Psoas muscle (tissue), 8 donors: ENCODE data around the gene LURAP1L. TPM values are rescaled to one million over a fixed set of nuclear protein-coding genes. Genes with fewer than 3 reads are reported as not detected.

Source experiments
- ATAC-seq, 4 donors: fragments of 200-7000 bp; cut with Tn5 transposase; one replicate each; pipeline ENCODE4 v1.9.1; 2020; ENCODE audit warnings: moderate library complexity in 3 of 4, mild to moderate bottlenecking in 2 of 4
- DNase-seq, 2 donors: peaks; one replicate each; pipeline ENCODE4 v3.0.0-alpha.2; 2020
- H3K27ac ChIP-seq: fragments of 200-600 bp; one replicate; pipeline ENCODE4 v1.8.0; 2022
- H3K27me3 ChIP-seq, 3 donors: fragments of 200-600 bp in 1 of 3; one replicate each; pipeline versions ENCODE4 v1.6.1 to v1.8.0; 2013 to 2022; ENCODE audit warnings: low read length in 2 of 3, mild to moderate bottlenecking in 2 of 3, moderate library complexity in 1 of 3; ENCODE audit not compliant: insufficient read depth in 3 of 3
- H3K36me3 ChIP-seq, 2 donors: fragments of 200-600 bp in 1 of 2; one replicate each; pipeline versions ENCODE4 v1.6.1 to v1.8.0; 2013 to 2022; ENCODE audit warnings: low read depth in 1 of 2, mild to moderate bottlenecking in 1 of 2, moderate library complexity in 1 of 2; ENCODE audit not compliant: insufficient read depth in 1 of 2
- H3K4me1 ChIP-seq: fragments of 200-600 bp; one replicate; pipeline ENCODE4 v1.8.0; 2022
- H3K4me3 ChIP-seq: fragments of 200-600 bp; one replicate; pipeline ENCODE4 v1.8.0; 2022; ENCODE audit warnings: mild to moderate bottlenecking
- H3K9me3 ChIP-seq: fragments of 200-600 bp; one replicate; pipeline ENCODE4 v1.8.0; 2022
- CTCF ChIP-seq: fragments of 200-600 bp; IDR thresholded peaks from one replicate; pipeline ENCODE4 v1.8.0; 2022; ENCODE audit warnings: antibody characterized with exemption
- WGBS, 3 donors: extraction: QIAGEN DNeasy Blood & Tissue Kit; methylation state at CpG; one replicate each; pipeline versions ENCODE4 v1.1.6 to v1.1.7; 2013; 5-methylcytosine and 5-hydroxymethylcytosine counted together
- intact Hi-C, 2 donors: fragments of 100-400 bp; cut with DNase I; formaldehyde crosslinking; loops; one replicate each; pipeline versions ENCODE4 v1.11.0 to v1.14.2; 2022
- polyA plus RNA-seq, 3 donors: library from polyadenylated mRNA; stranded (reverse); fragments of 200-250 nt; gene quantifications; one replicate each; pipeline ENCODE4 v1.2.3, GENCODE V29; 2013
- total RNA-seq, 4 donors: library from RNA; stranded (reverse); fragmentation: NEBNext Ultra II Directional in 2 of 4; extraction: Animal tissue kit (Norgen Biotek cat#: 25700) in 2 of 4; gene quantifications; one replicate each; pipeline versions ENCODE4 v1.2.1 to v1.2.4, GENCODE V29; 2021 to 2023
- donor health status: healthy with polysubstance abuse.
- donor health status: DM: no; HTN: no; CAD: no; lungs with moderate emphysema.
- donor health status: Bipolar disorder and iron deficiency.
- donor health status: healthy.
- donor health status: DM: yes; HTN: yes; CAD: no.
- donor health status: DM: no; HTN: no; CAD: no.
- donor health status: DM: no; HTN: no; CAD: no.
- donor health status: DM: yes; HTN: yes; CAD: no.

The LURAP1L gene
- total and polyA plus RNA-seq, 7 donors, result 1.0 to 6.3 (median 2.5) TPM

GRCh38 chr9:12854221-12854620, 79.4 kb downstream of the LURAP1L start:
- Histone ChIP-seq H3K27ac (no peak overlapping the region), H3K27me3 (no peaks in the 10 kb centered on the region), H3K9me3 (no peaks in the 10 kb centered on the region), H3K36me3 (no peaks in the 10 kb centered on the region), H3K4me1 (no peaks in the 10 kb centered on the region), H3K4me3 (no peak overlapping the region)
- no peak for ATAC-seq
- intact Hi-C loops, result no loop called here
- 90 to 94% (median 94%) methylated on average over 2 of the region's 2 CpGs for WGBS, 3 donors
- no peak for TF ChIP-seq CTCF
- no peak for DNase-seq

- intact Hi-C loops, result no loop called here
- ATAC-seq (no peak), DNase-seq (no peak)
- Histone ChIP-seq H3K36me3 (no peaks in the 10 kb centered on the region), H3K9me3 (no peaks in the 10 kb centered on the region), H3K4me3 (no peak overlapping the region), H3K4me1 (no peaks in the 10 kb centered on the region), H3K27ac (no peak overlapping the region), H3K27me3 (no peaks in the 10 kb centered on the region)
- TF ChIP-seq CTCF, result no peak
- WGBS, 3 donors, result 85 to 96% (median 91%) methylated on average over 4 of the region's 4 CpGs
These were observed 80.2 kb downstream of the LURAP1L start for GRCh38 chr9:12855066-12855465.

GRCh38 chr9:12856603-12857002, 81.8 kb downstream of the LURAP1L start:
- no peaks in the 10 kb centered on the region for H3K27me3 ChIP-seq
- no peak overlapping the region for H3K27ac ChIP-seq
- no peak for TF ChIP-seq CTCF
- no peaks in the 10 kb centered on the region for H3K36me3 ChIP-seq
- H3K9me3 ChIP-seq, result no peaks in the 10 kb centered on the region
- intact Hi-C loops, result no loop called here
- WGBS, 3 donors, result 44 to 46% (median 44%) methylated on average over 5 of the region's 5 CpGs
- no peaks in the 10 kb centered on the region for H3K4me1 ChIP-seq
- no peak overlapping the region for H3K4me3 ChIP-seq
- no peak for ATAC-seq
- no peak for DNase-seq

GRCh38 chr9:12859704-12860251, 85.0 kb downstream of the LURAP1L start:
- ATAC-seq (no peak), DNase-seq (no peak)
- H3K4me3 ChIP-seq, result no peak overlapping the region
- H3K9me3 ChIP-seq, result no peaks in the 10 kb centered on the region
- H3K36me3 ChIP-seq, result no peaks in the 10 kb centered on the region
- intact Hi-C loops, result no loop called here
- 93 to 95% (median 94%) methylated on average over 5 of the region's 5 CpGs for WGBS, 3 donors
- no peaks in the 10 kb centered on the region for H3K27me3 ChIP-seq
- TF ChIP-seq CTCF, result no peak
- no peak overlapping the region for H3K27ac ChIP-seq
- no peaks in the 10 kb centered on the region for H3K4me1 ChIP-seq

- H3K9me3 ChIP-seq, result no peaks in the 10 kb centered on the region
- DNase-seq, result no peak
- no peaks in the 10 kb centered on the region for H3K4me1 ChIP-seq
- no peaks in the 10 kb centered on the region for H3K27me3 ChIP-seq
- intact Hi-C loops, result no loop called here
- no peak overlapping the region for H3K27ac ChIP-seq
- no peaks in the 10 kb centered on the region for H3K36me3 ChIP-seq
- ATAC-seq, result no peak
- TF ChIP-seq CTCF, result no peak
- no peak overlapping the region for H3K4me3 ChIP-seq
- 94 to 100% (median 100%) methylated on average over 1 of the region's 1 CpG for WGBS, 3 donors
These were observed 86.2 kb downstream of the LURAP1L start for GRCh38 chr9:12860998-12861397.
